Fibroblast of lung (primary cell): ENCODE results near the gene CA6. TPM values are rescaled to one million over a fixed set of nuclear protein-coding genes. Genes with fewer than 3 reads are reported as not detected.
"Not testable (repeated sequence)": the region's sequence is repeated elsewhere in the genome, so short reads cannot be mapped to it uniquely, and the experiment has no call there.

Experiments
- DNase-seq, 2 donors: peaks; one replicate each; pipeline versions ENCODE4 v3.0.0 to v3.0.0-alpha.2; 2010; ENCODE audit warnings: low read depth in 2 of 2
- H2AFZ ChIP-seq: 2 replicates; pipeline ENCODE4 v1.5.1; 2012; ENCODE audit warnings: low read length, control low read depth, inconsistent platforms
- H3K27ac ChIP-seq: 2 replicates; pipeline ENCODE4 v1.5.1; 2011; ENCODE audit warnings: low read length, control low read depth; ENCODE audit not compliant: insufficient read depth
- H3K27me3 ChIP-seq: 2 replicates; pipeline ENCODE4 v1.5.1; 2011; ENCODE audit warnings: mild to moderate bottlenecking, low read length; ENCODE audit not compliant: control insufficient read depth, insufficient read depth
- H3K36me3 ChIP-seq: 2 replicates; pipeline ENCODE4 v1.5.1; 2011; ENCODE audit warnings: low read length; ENCODE audit not compliant: control insufficient read depth, insufficient read depth
- H3K4me1 ChIP-seq: 2 replicates; pipeline ENCODE4 v1.5.1; 2011; ENCODE audit warnings: low read length; ENCODE audit not compliant: control insufficient read depth, insufficient read depth; ENCODE audit errors: extremely low read depth
- H3K4me2 ChIP-seq: 2 replicates; pipeline ENCODE4 v1.5.1; 2011; ENCODE audit warnings: low read length, control low read depth; ENCODE audit not compliant: insufficient read depth; ENCODE audit errors: extremely low read depth
- H3K4me3 ChIP-seq, 4 experiments: fragments of 200-600 bp in 1 of 4; sonication (generic) in 1 of 4; replicated peaks in 1 of 4; 2 replicates each; pipeline ENCODE4 v1.5.1; 2011 to 2016; ENCODE audit warnings: low read length in 4 of 4, low read depth in 3 of 4, mild to moderate bottlenecking in 3 of 4, control low read depth in 2 of 4, inconsistent platforms in 1 of 4, mixed read lengths in 1 of 4; ENCODE audit not compliant: insufficient read depth in 1 of 4; ENCODE audit errors: control extremely low read depth in 1 of 4
- H3K79me2 ChIP-seq: 2 replicates; pipeline ENCODE4 v1.5.1; 2012; ENCODE audit warnings: mild to moderate bottlenecking, low read length, inconsistent platforms; ENCODE audit not compliant: control insufficient read depth, insufficient read depth
- H3K9ac ChIP-seq: 2 replicates; pipeline ENCODE4 v1.5.1; 2011; ENCODE audit warnings: mild to moderate bottlenecking, low read length, control low read depth; ENCODE audit not compliant: insufficient read depth
- H3K9me3 ChIP-seq: 2 replicates; pipeline ENCODE4 v1.5.1; 2012; ENCODE audit warnings: low read depth, low read length; ENCODE audit not compliant: control insufficient read depth, insufficient read depth
- H4K20me1 ChIP-seq: 2 replicates; pipeline ENCODE4 v1.5.1; 2011; ENCODE audit warnings: low read length; ENCODE audit not compliant: control insufficient read depth, insufficient read depth; ENCODE audit errors: extremely low read depth
- EZH2 ChIP-seq: IDR thresholded peaks from 2 replicates; pipeline ENCODE4 v1.5.1; 2012; ENCODE audit warnings: low read length, control low read depth, mild to moderate bottlenecking; ENCODE audit errors: missing control alignments
- polyA plus RNA-seq, 2 donors: library from polyadenylated mRNA; depleted of rRNA in 1 of 2; stranded (reverse) in 1 of 2; unstranded in 1 of 2; fragments of >200 nt; gene quantifications; 2 replicates each; pipeline ENCODE4 v1.2.1, GENCODE V29; 2011 to 2012; ENCODE audit warnings: missing spikeins in 1 of 2
- total RNA-seq: library from RNA; depleted of rRNA; stranded (reverse); fragments of >200 nt; gene quantifications from 2 replicates; pipeline ENCODE4 v1.2.1, GENCODE V29; 2014
- TF ChIP-seq, protein P1 (sequence below), 2 donors: IDR thresholded peaks in 1 of 2; conservative IDR thresholded peaks in 1 of 2; 1 replicate in 1 of 2; 2 replicates in 1 of 2; pipeline ENCODE4 v1.5.1; 2011 to 2012; ENCODE audit warnings: low read length in 2 of 2, control low read depth in 1 of 2, inconsistent platforms in 1 of 2, low read depth in 1 of 2, mild to moderate bottlenecking in 1 of 2

CA6 gene
- total and polyA plus RNA-seq, 2 donors (not counting 1 experiment from before 2014, with no cell fraction given): not detected

DNA sequence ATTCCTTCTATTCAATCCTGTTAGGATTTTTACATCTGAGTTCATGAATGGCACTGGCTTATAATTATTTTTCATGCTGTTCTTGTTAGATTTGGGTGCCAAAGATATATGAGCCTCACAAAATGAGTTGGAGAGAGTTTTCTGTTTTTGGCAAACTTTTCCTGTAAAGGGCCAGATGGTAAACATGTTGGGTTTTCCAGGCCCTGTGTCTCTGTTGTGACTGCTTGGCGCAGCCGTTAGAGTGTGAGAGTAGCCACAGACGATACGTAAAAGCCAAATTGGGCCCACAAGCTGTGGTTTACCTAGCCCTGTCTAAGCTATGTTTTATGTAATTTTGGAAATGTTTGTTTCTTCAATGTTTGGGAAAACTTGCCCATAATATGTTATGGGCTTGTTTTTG lies 15.6 kb upstream of the CA6 start:
- H3K4me3 ChIP-seq: no peak overlapping the region
- no peaks in the 10 kb centered on the region for H3K9me3 ChIP-seq
- no peak overlapping the region for H3K27ac ChIP-seq
- no peaks in the 10 kb centered on the region for H3K4me1 ChIP-seq
- TF ChIP-seq, protein P1, sequence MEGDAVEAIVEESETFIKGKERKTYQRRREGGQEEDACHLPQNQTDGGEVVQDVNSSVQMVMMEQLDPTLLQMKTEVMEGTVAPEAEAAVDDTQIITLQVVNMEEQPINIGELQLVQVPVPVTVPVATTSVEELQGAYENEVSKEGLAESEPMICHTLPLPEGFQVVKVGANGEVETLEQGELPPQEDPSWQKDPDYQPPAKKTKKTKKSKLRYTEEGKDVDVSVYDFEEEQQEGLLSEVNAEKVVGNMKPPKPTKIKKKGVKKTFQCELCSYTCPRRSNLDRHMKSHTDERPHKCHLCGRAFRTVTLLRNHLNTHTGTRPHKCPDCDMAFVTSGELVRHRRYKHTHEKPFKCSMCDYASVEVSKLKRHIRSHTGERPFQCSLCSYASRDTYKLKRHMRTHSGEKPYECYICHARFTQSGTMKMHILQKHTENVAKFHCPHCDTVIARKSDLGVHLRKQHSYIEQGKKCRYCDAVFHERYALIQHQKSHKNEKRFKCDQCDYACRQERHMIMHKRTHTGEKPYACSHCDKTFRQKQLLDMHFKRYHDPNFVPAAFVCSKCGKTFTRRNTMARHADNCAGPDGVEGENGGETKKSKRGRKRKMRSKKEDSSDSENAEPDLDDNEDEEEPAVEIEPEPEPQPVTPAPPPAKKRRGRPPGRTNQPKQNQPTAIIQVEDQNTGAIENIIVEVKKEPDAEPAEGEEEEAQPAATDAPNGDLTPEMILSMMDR (conservative IDR thresholded peaks at IDR 0.05 in 1 of 2, IDR thresholded peaks at IDR 0.05 in 1 of 2; ENCODE audit: low read depth in 1 of 2, low read length in 2 of 2): no peak
- TF ChIP-seq EZH2: no peak
- H4K20me1 ChIP-seq: no peaks in the 10 kb centered on the region
- H3K36me3 ChIP-seq: no peaks in the 10 kb centered on the region
- no peaks in the 10 kb centered on the region for H3K79me2 ChIP-seq
- no peak overlapping the region for H3K4me2 ChIP-seq
- no peak overlapping the region for H2AFZ ChIP-seq
- DNase-seq: no peak
- H3K9ac ChIP-seq: no peak overlapping the region
- H3K27me3 ChIP-seq: peaks cover 6% of the 10 kb centered on the region

DNA sequence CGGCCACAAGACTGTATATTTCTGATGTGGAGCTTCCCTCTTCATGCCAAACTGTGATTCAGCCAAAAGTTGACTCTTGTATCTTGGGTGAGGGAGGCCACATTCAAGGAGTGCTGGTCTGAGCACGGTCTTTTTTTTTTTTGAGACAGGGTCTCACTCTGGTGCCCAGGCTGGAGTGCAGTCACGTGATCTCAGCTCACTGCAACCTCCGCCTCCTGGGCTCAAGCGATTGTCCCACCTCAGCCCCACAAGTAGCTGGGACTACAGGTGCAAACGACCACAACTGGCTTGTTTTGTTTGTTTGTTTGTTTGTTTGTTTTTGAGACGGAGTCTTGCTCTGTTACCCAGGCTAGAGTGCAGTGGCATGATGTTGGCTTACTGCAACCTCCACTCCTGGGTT lies 8.6 kb upstream of the CA6 start:
- DNase-seq, H3K79me2 ChIP-seq, H3K27me3 ChIP-seq, H3K4me1 ChIP-seq, H3K27ac ChIP-seq, H3K36me3 ChIP-seq, H3K4me3 ChIP-seq, H3K9ac ChIP-seq, H3K9me3 ChIP-seq, H3K4me2 ChIP-seq, H2AFZ ChIP-seq, H4K20me1 ChIP-seq: not testable (repeated sequence)

DNA sequence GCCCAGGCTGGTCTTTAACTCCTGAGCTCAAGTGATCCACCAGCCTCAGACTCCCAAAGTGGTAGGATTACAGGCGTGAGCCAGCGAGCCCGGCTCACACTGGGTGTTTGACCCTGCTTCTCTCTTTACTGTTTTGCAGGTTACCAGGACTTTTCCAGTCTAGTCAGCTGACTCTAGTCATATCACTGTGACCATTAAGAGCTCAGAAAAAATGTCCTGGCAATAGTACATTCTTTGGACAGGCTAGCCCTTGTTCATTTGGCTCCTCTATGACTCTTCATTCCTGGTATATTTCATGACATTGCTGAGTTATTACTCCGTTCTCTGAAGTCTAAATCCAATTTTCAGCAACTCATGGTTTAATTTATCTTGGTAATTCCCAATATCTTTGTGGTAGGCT lies 8.0 kb upstream of the CA6 start:
- no peaks in the 10 kb centered on the region for H3K9me3 ChIP-seq
- H3K9ac ChIP-seq: no peak overlapping the region
- no peaks in the 10 kb centered on the region for H3K27me3 ChIP-seq
- no peaks in the 10 kb centered on the region for H4K20me1 ChIP-seq
- no peaks in the 10 kb centered on the region for H3K4me1 ChIP-seq
- TF ChIP-seq EZH2: no peak
- TF ChIP-seq, protein P1 (conservative IDR thresholded peaks at IDR 0.05 in 1 of 2, IDR thresholded peaks at IDR 0.05 in 1 of 2; ENCODE audit: low read depth in 1 of 2, low read length in 2 of 2): no peak
- DNase-seq: no peak
- H3K4me3 ChIP-seq: no peak overlapping the region
- no peak overlapping the region for H3K27ac ChIP-seq
- H3K79me2 ChIP-seq: no peaks in the 10 kb centered on the region
- H3K4me2 ChIP-seq: no peak overlapping the region
- no peak overlapping the region for H2AFZ ChIP-seq
- H3K36me3 ChIP-seq: no peaks in the 10 kb centered on the region
